ENCODE data around the gene GADD45B.

Gene GADD45B

DNA sequence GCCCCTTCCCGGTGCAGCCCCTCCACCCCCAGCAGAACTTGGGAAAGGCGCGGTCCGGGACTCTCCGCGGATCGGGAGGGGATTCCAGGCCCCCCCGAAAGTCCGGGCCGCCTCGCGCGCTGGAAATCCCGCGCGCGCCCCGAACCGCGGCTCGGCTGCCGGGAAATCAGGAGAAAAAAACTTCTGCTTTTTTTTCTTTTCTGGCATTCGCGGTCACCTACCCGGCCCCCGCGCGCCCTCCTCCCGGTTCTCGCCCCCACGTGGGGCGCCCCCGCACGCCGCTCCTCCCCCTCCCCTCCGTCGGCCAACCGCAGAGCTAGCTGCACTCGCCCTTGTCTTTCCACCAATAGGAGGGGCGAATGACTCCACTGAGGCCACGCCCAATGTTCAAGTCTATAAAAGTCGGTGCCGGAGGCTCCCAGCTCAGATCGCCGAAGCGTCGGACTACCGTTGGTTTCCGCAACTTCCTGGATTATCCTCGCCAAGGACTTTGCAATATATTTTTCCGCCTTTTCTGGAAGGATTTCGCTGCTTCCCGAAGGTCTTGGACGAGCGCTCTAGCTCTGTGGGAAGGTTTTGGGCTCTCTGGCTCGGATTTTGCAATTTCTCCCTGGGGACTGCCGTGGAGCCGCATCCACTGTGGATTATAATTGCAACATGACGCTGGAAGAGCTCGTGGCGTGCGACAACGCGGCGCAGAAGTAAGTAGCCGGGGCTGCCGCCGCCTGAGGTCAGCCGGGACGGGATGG, at the start of gene GADD45B:
Gene GADD45B, plus strand, starts transcription at position 426 of the 749 bp plus-strand sequence. Its CDS starts 232 bp downstream, at position 658.
- peak; percentile 94 to 95 for DNase-seq

DNA sequence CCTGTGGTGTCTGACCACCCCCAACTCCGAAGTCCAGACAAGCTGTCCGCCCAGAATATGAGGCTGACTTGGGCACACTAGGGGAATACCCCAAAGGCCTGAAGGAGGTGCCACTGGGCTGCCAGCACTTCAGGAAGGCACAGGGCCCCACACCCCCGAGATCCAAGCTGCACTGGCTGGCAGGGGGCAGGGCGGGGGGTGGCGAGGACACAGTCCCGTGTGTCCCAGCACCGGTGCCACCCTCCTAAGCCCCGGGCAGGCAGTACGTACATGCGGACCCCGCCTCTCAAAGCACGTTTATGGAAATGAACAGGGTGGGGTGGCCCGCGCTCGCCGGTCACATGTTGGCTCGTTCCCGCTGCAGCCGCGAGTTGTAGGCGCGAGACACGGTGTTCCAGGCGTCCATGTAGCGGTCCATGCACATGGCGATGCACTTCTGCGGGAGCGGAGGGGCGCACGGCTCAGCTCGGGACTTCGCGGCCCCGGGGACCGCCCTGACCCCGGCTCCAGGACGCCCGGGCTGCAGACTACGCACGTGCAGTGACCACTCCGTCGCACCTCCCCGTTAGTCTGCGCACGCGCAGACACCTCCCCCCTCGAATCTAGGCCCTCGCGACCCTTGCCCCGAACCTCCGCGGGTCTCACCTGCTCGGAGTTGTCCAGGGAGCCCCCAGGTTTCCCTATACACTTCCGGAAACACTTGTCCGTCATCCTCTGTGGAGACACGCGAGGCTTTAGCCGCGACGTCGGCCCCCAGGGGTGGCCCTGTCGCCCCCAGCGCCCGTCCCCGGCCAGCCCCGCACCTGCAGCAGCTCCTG, 49.1 kb upstream of the GADD45B start:
- peak in 1 of 2 experiments; percentile 24 for DNase-seq

DNA sequence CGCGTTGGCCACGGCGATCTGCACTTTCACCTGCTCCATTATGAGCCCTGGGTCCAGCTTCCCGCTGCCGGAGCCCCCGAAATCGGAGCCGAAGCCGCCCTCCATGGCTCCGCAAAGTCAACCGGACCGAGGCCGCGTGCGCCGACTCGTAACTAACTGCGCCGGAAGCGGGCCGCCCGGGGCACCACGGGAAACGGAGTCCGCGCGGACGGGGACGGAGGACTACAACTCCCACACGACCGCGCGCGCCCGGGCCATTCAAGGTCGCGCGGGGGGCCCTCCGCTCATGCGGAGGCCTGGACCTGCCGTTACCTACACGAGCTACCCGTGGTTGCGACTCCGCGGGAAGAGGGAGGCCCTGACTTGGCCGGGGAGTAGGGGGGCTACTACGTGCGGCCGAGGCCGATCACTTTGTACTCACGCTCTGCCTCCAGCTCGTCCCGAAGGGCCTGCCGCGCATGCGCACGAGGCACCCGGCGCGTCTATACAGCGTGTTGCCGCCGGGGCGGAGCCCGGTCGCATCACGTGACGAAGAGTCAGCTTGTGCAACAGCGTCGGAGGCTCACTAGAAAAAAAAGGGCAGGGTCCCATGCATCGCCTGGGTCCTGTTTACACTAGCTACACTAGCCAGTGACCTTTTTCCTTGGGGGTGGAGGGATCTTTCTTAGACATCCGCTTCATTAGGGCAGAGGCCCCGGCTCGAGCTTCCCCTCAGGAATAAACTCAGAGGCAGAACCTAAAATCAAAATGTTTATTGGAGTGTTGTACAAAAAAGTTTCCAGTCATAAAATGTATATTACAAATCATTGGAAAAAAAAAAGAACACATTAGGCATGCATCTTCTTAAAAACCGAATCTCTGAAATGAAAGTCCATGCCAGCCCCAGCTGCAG, 48.3 kb upstream of the GADD45B start, which contains the start of gene TIMM13:
Gene TIMM13, minus strand, starts transcription at position 158 of the 892 bp plus-strand sequence. Its CDS starts 53 bp downstream, at position 105.
- peak; percentile 83 to 90 for DNase-seq

DNA sequence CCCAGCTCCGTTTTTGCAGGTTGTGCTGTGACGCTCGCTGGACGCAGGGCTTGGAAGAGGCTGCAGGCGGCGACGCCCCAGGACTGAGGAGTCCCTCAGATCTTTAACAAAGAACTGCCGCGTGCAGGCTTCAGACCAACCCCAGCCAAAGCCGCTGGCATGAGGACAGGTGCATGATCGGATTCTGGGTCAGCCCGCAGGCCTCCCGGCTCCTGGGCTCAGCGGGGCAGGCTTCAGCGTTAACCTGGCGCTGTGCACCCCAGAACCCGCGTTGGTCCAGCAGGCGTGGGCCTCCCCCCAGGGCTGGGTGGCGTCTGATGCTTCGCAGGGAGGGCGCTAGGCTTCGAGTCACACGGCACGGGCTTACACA, 47.6 kb upstream of the GADD45B start:
- no peak for DNase-seq

DNA sequence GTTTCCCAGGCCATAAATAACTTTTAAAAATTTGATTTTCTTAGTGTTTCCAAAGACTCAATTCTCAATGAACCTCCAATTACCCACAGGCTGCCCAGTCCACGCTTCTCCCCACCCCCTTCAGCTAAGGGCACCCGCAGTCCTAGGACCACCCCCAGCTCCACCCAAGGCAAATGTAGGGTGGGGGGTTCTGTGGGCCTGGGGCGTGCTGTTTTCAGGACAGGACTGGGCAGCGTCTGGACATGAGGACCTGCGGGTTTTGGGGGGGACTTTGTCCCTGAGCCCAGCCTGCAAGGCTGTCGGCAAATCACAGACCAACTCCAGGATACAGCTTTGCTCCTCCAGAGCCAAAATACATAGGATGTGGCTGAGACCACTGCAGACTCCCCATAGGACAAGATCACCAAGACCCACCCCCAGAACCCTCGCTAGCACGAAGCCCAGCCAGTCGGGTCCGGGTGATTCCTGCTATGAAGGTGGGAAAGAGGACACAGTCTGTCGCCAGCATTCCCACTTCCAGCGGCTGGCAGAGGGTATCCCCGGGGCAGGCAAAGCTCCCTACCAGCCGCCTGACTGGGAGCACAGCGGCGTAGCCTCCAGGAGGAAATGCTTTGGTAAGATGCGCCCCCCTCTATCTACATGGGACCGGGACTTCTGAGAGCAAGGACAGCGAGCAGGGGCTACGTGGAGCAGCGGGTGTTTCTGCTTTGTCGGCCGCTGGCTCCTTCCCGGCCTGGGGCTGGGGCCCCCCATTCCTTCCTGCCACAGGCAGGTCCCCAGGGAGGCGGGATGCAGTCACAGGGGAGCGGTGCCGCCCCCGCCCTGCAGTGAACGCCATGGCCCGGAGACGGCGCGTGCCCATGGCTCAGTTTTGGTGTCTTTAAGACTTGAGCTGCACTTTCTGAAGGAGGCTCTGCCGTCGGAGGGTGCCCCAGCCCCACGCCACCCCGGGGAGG, 46.9 kb upstream of the GADD45B start:
- DNase-seq = no peak

- DNase-seq = no peak
Measured at GRCh38 chr19:2429917-2430535, 45.9 kb upstream of the GADD45B start.

DNA sequence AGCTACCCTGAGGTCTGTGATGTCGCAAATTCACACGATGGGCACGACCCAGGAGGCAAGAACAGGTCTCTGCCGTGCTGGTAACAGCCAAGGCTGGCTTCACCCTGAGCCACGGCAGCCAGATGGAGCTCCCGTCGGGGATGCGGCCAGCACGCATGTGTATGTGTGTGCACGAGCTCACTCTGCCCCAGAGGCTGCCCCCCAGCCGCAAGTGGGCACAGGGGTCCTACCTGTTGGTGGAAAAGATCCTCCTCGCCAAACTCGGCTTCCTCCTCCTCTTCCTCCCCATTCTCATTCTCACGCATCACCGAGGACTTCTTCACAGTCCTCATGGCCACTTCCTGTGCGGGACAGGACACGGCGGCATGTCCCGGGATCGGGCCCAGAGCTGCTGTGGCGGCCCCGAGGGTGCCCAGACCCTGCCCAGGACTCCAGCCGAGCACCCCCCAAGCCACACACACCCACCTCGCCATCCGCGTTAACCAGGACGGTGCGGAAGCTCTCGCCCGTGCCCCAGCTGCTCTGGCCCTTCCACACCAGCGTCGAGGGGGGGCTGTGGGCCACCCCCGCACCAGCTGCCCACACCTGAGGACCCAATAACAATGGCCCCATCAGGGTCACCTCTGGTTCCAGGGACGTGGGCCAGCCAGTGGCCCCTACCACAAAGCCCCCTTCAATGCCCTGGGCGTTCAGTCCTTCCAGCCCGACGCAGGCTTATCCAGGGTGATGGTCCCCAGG, 44.4 kb upstream of the GADD45B start:
- DNase-seq = no peak

DNA sequence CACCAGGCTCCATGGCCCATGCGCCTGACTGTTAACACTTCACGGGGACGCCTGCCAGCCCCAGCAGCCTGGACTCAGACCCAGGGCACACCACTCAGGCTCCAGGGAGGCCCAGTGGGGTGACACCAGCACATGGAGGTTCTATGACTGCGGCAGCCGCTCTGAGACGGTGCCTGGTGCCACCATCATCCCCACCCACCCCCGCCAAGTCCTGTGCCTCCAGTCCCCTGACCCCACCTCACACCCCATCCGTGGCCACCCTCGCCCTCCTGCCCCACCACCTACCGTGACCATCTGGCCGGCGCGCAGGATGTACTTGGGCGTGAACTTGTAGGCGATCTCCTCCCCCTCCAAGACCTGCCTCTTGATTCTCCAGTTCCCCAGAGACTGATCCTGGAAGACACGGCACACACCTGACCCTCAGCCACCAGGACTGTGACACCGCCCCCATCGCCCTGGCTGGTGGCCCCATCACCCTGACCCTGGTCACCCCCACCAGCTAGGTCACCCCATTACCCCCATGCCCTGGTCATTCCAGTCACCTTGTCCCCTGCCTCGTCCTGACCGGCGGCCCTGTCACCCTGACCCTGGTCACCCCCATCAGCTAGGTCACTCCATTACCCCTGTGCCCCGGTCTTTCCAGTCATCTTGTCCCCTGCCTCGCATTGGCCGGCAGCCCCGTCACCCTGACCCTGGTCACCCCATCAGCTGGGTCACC, 43.6 kb upstream of the GADD45B start:
- DNase-seq = no peak

- no peak for DNase-seq
Measured at GRCh38 chr19:2433854-2434253, 42.1 kb upstream of the GADD45B start.

- DNase-seq = no peak
Measured at GRCh38 chr19:2434267-2434666, 41.7 kb upstream of the GADD45B start.

GRCh38 chr19:2434721-2435265, 41.1 kb upstream of the GADD45B start:
- no peak for DNase-seq

- no peak for DNase-seq
Measured at GRCh38 chr19:2436384-2436783, 39.5 kb upstream of the GADD45B start.

- no peak for DNase-seq
Measured at GRCh38 chr19:2436926-2437325, 39.0 kb upstream of the GADD45B start.

DNA sequence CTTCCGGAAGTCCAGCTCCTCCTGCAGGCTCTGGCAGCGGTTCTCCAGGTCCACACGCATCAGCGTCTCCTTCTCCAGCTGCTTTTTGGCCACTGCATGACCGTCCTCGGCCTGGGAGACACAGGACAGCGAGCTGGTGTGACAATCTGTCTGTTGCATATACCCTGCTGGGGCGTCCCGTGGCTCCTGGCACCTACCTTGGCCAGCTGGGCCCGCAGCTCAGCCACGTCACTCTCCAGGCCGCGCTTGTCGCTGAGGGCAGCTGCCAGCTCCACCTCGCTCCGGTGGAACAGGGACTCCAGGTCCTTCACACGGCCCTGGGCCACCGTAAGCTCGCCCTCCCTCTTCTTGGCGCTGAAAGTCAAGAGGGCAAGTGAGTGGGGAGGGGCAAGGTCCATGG, 37.7 kb upstream of the GADD45B start:
- DNase-seq = no peak

DNA sequence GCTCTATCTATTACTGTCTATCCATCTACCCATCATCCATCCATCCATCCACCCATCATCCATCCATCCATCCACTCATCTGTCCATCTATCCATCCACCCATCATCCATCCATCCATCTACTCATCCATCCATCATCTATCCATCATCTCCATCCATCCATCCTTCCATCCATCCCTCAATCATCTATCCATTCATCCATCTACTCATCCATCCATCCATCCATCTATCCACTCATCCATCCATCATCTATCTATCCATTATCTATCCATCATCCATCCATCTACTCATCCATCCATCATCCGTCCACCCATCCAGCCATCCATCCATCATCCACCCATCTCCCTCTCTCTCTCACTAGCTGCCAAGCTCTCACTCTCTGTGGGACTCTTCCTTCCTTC, 35.4 kb upstream of the GADD45B start:
- DNase-seq = no peak

DNA sequence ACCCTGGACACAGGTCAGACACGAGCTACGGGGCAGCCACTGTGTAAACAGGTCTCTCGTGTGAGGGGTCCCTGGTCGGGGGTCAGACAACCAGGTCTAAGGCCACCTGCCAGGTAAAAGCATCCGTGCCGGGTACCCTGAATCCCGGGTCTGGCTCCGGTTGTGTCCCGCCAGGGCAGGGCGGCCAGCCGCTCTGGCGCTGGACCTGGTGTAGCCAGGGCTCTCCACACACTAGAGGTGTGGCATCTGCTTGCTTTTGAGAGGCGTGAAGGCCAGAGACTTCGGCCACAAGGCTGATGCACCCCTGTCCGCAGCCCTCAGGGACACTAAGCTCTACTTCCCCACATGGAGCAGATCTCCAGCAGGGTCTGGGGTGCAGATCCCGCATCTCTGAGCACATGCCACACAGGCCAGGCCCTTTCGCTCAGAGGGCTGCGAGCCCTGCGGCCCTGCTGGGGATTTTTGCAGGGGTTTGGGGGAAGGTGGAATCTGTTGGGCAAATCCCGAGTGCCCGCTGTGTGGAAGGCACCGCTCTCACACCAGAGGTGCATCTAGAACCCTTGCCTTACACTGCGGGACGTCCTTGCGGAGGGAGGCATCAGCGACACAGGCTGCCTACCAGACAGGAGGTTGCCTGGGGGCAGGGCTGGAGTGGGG, 34.7 kb upstream of the GADD45B start:
- no peak for DNase-seq

DNA sequence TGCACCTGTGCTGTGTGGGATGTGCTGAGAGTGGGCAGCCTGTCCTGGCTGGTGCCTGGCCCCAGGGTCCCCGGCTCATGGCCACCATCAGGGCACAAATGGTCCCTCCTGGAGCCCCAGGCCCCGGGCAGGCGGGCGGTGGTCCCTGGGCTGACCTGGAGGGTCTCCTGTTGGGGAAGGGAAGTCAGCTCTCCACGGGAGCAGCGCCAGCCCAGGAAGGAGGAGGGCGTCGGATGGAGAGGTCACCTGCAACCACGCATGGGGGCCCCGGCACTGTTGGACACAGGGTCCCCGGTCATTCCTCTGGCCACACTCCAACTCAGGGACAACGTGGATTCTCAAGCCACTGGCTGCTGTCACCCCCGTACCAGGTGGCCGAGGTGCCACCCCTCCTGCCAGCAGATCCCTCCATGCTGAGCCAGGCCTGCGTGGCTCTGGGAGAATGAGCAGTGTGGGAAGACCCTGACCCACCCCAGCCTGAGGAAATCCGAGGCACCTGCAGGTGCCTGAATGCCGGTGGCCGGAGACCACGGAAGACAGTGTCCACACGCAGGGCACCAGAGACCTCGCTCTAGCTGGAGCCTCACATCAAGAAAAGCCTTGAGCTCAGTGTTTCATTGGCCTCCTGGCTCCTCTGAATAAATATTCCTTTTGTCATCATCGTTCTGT, 32.7 kb upstream of the GADD45B start:
- no peak for DNase-seq

GRCh38 chr19:2443785-2444182, 32.1 kb upstream of the GADD45B start:
- no peak for DNase-seq
